Epithelial cell of esophagus (primary cell): ENCODE measurements around the gene ZNF19.

ENCODE experiments used
- DNase-seq: peaks from one replicate; pipeline ENCODE4 v3.0.0; 2010; ENCODE audit warnings: low read depth
- H3K4me3 ChIP-seq: 2 replicates; pipeline ENCODE4 v1.5.1; 2011; ENCODE audit warnings: mild to moderate bottlenecking, low read length, control low read depth
- CTCF ChIP-seq: IDR thresholded peaks from 2 replicates; pipeline ENCODE4 v1.5.1; 2011; ENCODE audit warnings: low read depth, mild to moderate bottlenecking, low read length, control low read depth, inconsistent platforms; ENCODE audit not compliant: insufficient read depth; ENCODE audit errors: missing control alignments

The ZNF19 gene

DNA sequence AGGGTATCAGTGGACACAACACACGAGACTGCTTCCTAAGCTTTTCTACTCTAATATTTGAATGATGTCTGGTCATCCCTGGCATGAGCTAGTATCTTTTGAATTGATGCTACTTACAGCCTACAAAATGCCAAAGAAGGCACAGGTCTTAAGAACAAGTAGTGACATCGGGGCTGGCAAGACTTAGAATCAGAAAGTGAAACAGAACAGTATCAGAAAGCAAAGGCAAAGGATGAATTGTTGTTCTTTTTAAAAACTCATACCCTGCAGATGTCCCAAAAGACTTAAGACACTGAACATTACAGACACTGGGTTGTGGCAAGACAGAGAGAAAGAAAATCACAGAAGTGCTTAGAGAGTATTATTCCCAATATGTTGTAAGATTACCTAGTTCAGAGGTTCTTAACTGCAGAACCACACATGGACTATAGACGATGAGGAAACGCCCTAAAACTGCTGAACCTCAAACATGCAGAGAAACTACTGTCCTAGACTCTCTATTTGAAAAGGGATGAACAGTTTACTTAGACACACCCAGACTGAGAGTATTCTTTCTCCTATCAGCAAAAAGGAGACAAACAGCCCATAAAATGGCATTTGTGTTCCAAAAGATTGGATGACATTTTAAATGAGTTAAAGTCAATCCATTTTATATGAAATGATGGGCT, 12.5 kb downstream of the ZNF19 start:
- H3K4me3 ChIP-seq, result no peak overlapping the region
- no peak for DNase-seq
- TF ChIP-seq CTCF, result no peak

DNA sequence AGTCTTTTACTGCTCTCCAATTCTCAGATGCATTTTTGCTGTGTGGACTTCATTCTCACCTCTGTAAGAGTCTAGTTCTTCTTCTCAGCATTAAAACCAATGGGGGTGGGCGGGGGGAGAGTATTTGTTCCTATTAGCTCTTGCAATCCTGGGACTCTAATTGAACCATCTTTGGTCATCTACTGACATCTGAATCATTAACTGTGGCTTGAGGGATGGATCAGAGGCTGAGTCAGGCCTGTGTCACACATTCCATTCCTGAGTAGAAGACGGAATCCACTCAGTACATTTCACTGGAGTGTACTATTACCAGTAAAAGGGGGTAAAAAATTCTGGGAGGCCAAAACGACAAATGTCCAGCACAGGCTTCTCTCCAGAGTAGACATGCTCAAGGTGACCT, 14.3 kb downstream of the ZNF19 start:
- no peak for TF ChIP-seq CTCF
- no peak overlapping the region for H3K4me3 ChIP-seq
- DNase-seq, result peak; percentile 92

GRCh38 chr16:71473891-71474290, 15.2 kb downstream of the ZNF19 start:
- H3K4me3 ChIP-seq, result no peak overlapping the region
- TF ChIP-seq CTCF, result no peak
- peak; percentile 82 for DNase-seq

DNA sequence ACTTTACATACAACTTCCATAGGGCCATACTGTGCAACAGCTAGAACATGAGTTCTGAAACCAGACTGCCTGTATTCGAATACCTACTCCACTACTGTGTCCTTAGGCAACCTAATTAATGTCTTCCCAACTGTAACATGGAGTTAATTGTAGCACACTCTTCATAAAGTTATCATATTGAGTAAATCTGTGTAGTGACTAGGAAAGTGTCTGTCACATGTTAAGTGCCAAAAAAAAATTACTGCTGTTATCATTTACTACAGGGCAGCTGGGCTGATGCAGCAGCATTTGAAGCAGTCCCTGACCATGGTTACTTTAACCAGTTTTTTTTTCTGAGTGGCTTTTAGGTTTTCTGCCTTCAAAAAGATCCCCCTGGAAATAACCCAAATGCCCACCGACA, 16.2 kb downstream of the ZNF19 start:
- TF ChIP-seq CTCF, result no peak
- H3K4me3 ChIP-seq, result no peak overlapping the region

GRCh38 chr16:71472051-71472450, 17.1 kb downstream of the ZNF19 start:
- DNase-seq, result no peak
- no peak overlapping the region for H3K4me3 ChIP-seq

More for the DNA sequence above, 16.2 kb downstream of the ZNF19 start:
- no peak for DNase-seq

GRCh38 chr16:71467810-71468209, 21.3 kb downstream of the ZNF19 start:
- no peak overlapping the region for H3K4me3 ChIP-seq
- no peak for TF ChIP-seq CTCF
- DNase-seq, result peak; percentile 56

More at GRCh38 chr16:71472051-71472450, 17.1 kb downstream of the ZNF19 start:
- TF ChIP-seq CTCF, result no peak

- DNase-seq, result no peak
- no peak for TF ChIP-seq CTCF
- no peak overlapping the region for H3K4me3 ChIP-seq
Measured at GRCh38 chr16:71464231-71464630, 24.9 kb downstream of the ZNF19 start.
